ENCODE measurements around the gene ALPG.
"Not testable (repeated sequence)": the region's sequence is repeated elsewhere in the genome, so short reads cannot be mapped to it uniquely, and the experiment has no call there.

Gene ALPG

DNA sequence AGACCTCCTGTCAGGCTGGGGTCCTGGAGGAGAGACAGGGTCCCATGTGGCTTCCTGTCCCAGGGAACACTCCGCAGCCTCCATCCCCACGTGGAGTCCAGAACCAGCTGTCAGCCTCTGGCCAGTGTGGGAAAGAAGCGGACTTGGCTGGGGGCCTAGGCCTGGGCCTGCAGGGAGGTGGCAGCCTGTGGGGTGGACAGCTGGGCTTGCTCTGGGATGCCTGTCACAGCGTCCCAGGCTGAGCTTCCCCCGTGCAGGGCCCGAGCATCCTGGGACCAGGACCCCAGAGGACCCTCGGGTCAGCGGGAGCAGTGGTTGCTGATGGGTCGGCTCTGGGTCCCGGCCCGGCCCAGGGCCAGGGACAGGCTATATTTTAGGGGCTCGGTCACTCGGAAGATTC lies 35.8 kb downstream of the ALPG start:
- DNase-seq: not testable (repeated sequence)

DNA sequence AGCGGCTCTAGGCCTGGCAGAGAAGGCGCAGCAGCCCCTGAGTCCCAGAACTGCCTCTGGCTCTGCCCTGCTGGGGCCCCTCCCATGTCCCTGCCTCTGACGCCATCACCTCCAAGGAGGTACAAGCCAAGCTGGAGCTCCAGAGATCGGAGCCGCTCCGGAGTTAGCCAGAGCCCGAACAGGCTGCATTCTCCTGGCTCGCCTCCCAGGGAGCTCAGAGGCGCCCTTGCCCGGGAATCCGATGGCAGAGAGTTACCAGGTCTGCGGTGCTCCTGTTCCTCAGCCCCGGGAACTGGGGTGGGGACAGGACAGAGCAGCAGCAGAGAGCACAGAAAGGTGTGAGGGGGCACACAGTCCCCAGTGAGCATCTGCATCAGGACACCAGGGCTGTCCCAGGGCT lies 36.4 kb downstream of the ALPG start:
- not testable (repeated sequence) for DNase-seq

DNA sequence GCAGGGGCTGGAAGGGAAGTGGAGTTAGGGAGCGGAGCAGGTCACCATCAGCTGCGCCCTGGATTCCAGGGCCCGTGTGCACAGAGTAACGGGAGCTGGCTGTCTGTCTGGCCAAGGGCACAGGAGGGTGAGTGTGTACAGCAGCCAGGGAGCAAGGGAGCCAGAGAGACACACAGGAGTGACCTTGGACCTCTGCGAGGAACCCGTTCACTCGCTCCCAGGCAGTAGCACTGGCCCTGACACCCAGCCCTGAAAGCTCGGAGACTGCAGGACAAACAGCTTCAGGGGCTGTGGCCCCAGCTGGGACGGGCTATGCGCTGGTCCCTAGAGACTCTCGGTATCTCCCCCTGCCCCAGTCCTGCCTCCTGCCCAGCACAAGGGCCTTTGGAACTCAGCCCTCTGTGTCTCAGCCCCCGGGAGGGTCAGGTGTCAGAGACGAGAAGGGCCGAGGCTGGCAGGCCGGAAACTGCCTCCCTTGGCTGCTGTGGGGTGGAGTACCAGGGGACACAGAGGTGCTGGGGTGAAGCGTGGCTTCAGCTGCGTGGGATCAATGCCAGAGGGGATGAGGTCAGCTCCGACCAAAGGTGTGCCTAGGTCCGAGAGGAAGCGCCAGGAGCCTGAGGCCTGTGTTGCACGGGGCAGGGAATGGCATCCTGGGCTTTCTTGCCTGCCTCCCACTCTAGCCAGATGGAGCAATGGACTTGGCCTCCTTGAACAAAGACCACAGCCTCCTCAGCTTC lies 37.2 kb downstream of the ALPG start:
- DNase-seq: not testable (repeated sequence)

DNA sequence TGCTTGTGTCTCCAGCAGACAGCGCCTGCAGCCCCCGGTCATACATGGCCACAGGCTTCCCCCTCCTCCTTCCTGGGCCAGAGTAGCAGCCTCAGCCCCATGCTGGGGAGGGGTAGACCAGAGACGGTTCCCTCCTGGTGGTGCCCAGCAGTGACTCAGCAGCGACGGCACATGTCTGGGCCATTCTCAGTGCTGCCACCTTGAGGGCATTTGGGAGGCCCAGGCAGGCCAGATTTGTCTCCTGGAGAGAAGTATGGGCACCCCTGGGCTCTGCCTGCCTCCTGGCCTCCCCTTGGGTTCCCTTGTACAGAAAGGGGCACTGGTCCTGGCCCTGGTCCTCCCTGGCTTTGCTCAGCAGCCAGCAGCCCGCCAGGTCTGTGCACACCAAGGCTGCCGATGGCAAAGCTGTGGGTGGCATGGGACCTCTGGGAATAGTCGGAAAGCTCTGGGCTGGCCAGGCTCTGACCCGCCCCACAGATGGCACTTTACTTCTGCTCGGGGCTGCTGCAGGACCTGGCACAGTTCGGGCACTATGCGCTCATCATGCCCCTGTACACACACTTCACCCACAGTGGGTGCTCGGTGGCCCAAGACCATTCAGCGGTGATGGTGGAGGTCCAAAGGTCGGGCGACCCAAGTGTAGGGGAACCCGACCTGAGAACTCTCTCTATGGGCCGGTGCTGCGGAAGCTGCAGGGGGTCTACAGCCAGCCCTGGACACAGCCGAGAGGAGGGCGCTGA lies 37.9 kb downstream of the ALPG start:
- DNase-seq: peak; percentile 38

DNA sequence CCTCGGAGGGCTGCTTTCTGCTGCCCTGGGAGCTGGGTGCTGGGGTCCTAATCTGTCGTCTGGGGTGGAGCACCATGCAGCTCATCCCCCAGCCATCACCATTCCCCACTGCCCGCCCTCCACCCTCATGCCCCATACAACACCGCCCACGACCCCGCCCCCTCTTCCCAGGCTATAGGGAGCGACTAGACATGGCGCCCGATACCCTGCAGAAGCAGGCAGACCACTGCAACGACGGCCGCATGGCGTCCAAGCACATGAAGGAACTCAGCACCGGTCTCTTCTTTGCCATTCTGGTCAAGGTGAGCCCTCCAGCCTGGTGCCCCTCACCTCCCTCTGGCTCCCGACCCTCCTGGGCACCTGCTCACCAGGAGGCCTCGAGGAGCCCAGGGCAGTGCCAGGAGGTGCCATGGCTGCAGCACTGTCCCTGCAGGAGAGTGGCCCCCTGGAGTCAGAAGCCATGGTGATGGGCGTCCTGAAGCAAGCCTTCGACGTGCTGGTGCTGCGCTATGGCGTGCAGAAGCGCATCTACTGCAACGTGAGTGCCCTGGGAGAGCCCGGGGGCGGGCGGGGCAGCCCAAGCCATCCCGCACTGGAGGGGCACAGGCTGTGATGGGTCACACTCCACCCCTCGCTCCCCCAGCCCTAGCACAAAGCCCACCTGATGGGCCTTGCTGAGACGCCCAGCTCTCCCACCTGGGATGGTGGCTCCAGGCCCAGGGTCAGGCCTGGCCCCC lies 38.7 kb downstream of the ALPG start:
- not testable (repeated sequence) for DNase-seq

DNA sequence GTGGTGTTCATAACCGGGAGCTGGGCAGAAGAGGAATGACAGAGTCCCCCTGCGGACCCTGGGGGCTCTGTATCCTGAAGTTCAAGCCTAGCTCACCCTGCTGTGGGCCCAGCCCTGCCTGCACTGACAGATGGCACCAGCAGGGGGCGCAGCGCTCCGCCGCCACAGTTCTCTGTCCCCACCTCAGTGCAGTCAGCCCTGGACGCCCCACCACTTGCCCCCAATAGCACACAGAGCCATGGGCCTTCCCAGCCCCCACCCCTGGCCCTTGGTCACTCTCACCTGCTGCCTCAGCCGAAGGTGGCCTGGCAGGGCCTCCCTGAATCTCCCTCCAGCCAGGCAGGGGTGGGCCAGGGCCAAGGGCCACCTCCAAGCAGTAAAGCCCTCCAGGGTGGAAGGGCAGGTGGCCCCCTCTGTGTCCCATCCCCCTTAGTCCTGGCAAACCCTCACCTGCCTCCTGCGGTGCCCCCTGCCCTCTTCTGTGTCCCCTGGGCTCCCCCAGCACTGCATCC lies 39.7 kb downstream of the ALPG start:
- not testable (repeated sequence) for DNase-seq

DNA sequence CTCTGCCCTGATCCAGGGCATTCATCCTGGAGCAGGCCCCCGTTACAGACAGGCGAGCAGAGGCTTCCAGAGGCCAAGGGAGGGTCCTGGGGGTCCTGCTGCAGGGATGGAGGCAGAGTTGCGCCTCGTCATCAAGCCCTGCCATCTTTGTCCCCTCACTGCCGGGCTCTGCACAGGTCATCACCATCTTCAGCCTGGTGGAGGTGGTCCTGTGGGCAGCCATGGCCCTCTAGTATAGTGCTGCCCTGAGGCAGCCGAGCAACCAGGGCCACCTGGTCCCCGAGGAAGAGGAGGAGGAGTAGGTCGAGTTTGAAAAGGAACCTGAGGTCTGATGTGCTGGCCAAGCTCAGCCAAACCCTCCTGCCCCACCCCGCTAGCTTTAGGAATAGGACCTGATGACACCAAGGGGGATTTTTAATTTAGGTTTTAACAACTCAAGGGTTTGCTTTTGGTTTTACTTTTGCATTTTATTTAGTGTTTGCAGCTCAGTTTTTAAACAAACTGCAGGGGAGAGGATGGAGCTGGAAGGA lies 40.5 kb downstream of the ALPG start:
- DNase-seq: no peak

DNA sequence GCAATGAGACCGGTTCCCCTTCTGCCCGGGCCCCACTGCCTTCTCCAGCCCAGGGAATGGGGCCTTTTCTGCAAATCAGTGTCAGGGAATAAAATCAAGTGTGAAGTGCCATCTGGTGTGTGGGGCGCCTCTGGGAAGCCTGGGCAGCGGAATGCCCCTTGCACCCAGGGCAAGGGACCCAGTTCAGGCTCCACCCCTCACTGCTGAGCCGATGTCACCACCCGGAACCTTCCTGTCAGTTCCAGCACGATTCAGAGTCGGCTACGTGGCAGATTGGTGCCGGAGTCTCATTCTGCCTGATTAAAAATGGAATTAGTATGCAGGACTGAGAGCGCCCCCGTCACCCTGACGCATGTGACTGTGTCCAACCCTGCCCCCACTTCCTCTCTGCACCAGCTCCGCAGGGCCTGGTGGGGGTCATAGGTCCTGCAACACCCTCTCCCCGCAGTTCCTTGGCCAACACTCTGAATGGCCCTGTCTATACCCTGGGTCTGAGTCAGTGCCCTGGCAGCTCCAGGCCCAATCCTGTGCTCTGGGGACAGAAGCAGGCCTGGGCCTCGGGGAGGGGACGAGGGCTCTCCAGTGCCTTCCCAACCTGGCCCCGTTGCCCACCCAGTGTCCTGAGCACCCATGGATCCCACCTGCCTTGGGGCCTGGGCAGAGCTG lies 41.1 kb downstream of the ALPG start:
- no peak for DNase-seq

DNA sequence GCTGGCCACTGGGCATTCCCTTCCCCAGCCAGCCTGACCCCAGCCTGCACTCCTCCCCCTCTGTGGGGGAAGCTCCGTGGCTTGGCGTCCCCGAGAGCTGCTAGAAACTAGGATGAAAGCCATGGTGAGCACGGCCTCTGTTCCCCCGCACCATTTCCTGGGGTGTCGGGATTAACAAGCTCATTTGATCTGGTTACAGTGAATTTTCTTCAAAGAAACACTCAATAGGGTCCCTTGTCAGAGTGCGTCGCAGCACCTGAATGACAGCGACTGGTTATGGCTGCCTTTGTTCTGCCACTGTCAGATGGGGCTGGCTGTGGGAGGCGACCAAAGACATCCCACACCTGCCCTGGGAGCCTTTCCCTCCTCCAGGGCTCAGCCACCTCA lies 41.7 kb downstream of the ALPG start:
- DNase-seq: no peak

DNA sequence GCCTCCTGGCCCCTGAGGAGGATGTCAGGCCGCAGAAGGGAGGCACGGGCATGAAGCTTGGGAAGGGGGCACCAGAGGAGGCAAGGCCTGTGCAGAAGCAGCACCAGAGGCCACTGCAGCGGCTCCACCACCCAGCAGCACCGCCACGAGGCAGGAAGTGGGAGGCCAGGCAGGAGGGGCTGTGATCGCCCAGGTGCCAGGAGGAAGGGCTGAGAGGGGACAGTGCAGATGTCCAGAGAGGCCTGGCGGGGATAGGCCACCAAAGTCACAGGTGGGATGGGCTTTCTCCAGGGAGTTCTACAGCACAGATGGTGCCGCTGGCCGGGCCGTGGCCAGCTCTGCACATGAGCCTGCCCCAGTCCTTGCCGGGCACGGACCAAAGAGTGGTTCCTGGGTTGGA lies 43.3 kb downstream of the ALPG start:
- DNase-seq: no peak

DNA sequence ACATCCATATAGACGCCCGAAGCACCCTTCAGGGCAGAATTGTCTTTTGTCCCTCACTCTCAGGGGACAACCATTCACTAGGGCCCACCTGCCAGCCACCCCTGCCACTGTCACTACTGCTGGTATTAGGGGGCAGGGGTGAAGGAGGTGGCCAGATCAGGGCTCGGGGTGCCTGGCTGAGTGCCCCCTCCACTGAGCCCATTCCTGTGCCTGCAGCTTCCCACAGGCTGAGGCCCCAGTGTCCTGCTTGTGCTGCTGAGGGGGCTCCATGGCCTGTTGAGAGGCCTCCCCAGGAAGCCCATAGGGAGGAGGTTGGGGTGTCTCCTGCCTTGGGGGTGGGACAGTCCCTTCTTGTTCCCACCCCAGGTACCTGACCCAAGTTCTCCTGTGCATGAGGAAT lies 45.0 kb downstream of the ALPG start:
- DNase-seq: not testable (repeated sequence)

DNA sequence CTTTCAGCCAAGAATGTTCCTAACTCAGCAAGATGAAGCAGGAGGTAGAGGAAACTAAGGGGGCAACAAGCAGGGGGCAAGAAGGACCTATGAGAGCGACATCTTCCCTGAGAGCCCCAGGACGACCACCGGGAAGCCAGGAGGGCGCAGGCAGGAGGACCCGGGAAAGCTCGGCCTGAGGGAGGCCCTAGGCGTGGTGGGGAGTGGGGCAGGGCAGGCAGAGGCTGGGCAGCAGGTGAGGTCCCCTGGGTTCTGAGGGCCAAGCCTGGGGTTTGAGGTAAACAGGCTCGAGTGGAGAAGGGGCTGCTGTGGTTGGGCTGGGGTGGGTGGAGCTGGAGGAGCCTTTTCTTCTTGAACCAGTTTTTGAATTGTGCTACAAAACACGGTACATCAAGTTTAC lies 48.0 kb downstream of the ALPG start:
- no peak for DNase-seq

DNA sequence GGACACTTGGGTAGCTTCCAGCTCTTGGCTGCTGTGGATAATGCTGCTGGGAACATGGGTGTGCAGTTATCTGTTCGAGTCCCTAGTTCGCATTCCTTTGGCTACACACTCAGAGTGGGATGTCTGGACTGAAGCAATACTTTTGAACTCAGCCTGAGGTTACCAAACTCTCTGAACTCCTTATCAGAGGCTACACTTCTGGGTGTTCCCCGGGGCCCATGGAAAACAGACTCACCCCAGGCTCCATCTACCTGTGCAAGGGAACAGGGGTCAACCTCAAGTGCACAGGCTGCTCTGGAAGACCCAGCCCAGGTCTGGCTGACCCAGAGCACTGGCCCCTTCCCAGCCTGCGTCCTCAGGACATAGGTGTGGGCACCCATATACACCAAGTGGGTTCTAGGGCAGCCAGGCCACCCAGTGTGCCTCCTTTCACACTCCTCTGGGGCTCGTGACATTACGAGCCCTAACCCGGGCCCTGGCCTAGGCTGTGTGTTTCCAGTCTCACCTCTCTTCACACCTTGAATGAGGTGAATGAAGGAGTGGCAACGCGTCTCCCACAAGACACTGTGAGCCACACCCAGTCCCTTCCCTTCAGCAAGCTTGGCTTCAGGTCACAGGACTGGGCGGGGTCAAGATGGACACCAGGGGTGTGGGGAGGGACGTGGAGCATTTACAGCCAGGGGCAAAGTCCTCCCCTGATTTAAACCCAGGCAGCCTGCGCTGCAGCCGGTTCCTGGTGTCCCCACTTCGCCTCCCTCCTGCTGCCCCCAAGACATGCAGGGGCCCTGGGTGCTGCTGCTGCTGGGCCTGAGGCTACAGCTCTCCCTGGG lies 49.0 kb downstream of the ALPG start, which contains the start of gene ALPI:
Gene ALPI (plus strand): TSS at position 728 of the 830 bp plus-strand sequence. CDS start 47 bp downstream, at position 775.
- no peak for DNase-seq

DNA sequence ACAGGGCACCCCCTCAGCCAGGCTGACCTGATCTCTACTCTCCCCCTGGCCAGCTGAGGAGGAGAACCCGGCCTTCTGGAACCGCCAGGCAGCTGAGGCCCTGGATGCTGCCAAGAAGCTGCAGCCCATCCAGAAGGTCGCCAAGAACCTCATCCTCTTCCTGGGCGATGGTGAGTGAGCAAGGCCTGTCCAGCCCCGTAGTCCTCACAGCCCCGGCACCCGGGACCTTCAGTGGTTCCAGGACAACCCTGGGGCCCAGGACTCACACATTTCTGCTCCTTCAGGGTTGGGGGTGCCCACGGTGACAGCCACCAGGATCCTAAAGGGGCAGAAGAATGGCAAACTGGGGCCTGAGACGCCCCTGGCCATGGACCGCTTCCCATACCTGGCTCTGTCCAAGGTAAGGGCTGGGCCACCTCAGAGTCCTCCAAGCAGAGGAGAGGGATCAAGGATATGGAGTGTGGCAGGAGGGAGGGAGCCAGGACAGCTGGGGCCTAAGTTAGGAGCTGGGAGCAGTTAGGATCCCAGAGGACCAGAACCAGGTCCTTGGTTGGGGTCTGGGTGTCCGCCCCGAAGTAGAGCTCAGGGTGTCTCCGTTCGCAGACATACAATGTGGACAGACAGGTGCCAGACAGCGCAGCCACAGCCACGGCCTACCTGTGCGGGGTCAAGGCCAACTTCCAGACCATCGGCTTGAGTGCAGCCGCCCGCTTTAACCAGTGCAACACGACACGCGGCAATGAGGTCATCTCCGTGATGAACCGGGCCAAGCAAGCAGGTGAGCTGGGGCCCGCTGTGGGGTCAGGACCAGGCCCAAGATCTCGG lies 49.9 kb downstream of the ALPG start:
- DNase-seq: no peak

DNA sequence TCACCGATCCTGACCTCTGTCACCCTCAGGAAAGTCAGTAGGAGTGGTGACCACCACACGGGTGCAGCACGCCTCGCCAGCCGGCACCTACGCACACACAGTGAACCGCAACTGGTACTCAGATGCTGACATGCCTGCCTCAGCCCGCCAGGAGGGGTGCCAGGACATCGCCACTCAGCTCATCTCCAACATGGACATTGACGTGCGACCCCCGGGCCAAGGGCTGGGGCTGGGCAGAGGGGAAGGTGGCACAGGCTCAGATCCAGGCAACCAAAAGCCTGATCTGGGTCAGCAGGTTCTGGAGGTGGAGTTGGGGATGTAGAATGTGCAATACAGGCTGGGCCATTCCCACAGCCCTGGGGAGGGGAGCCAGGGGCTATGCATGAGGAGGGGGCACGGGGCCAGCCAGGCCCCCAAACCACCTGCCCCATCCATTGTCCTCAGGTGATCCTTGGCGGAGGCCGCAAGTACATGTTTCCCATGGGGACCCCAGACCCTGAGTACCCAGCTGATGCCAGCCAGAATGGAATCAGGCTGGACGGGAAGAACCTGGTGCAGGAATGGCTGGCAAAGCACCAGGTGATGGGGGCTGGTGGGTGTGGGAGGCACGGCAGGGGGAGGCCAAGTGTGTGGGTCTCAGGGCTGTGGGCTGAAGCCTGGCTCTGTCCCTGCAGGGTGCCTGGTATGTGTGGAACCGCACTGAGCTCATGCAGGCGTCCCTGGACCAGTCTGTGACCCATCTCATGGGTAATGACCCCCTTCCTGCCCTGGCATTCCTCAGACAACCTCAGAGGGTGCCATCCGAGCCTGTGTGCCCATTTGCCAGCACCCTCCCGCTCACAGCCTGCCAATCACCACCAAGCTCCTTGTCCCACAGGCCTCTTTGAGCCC lies 50.7 kb downstream of the ALPG start:
- DNase-seq: no peak

DNA sequence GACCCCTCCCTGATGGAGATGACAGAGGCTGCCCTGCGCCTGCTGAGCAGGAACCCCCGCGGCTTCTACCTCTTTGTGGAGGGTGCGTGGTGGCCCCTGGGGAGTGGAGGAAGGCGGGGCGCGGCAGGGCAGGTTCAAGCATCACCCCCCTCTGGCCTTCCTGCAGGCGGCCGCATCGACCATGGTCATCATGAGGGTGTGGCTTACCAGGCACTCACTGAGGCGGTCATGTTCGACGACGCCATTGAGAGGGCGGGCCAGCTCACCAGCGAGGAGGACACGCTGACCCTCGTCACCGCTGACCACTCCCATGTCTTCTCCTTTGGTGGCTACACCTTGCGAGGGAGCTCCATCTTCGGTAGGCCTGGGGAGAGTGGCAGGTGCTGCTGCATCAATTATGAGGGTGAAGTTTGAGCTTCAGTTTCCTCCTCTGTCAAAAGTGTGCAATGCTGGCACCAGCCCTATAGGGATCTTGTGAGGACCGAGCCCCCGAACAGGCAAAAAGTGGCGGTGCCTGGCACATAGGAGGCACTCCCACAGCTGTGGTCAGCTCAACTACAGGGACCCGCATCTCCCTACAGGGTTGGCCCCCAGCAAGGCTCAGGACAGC lies 51.5 kb downstream of the ALPG start:
- DNase-seq: no peak

DNA sequence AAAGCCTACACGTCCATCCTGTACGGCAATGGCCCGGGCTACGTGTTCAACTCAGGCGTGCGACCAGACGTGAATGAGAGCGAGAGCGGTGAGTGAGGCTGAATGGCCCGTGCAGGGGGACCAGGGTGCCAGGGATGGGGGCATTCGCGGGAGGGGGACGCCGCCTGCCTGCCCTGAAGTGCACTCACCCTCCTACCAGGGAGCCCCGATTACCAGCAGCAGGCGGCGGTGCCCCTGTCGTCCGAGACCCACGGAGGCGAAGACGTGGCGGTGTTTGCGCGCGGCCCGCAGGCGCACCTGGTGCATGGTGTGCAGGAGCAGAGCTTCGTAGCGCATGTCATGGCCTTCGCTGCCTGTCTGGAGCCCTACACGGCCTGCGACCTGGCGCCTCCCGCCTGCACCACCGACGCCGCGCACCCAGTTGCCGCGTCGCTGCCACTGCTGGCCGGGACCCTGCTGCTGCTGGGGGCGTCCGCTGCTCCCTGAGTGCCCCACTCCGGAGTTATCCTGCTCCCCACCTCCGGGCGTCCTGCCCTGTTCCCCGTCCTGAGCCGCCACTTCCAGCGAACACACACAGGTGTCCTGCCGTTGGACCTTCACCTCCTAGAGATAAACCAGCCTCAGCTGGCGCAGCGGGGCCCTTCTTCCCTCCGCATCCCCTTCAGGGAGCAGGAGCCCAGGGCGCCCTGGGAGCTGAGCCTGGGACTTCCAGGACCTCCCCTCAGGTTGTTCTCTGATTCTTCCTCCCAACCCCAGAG lies 52.2 kb downstream of the ALPG start:
- no peak for DNase-seq

DNA sequence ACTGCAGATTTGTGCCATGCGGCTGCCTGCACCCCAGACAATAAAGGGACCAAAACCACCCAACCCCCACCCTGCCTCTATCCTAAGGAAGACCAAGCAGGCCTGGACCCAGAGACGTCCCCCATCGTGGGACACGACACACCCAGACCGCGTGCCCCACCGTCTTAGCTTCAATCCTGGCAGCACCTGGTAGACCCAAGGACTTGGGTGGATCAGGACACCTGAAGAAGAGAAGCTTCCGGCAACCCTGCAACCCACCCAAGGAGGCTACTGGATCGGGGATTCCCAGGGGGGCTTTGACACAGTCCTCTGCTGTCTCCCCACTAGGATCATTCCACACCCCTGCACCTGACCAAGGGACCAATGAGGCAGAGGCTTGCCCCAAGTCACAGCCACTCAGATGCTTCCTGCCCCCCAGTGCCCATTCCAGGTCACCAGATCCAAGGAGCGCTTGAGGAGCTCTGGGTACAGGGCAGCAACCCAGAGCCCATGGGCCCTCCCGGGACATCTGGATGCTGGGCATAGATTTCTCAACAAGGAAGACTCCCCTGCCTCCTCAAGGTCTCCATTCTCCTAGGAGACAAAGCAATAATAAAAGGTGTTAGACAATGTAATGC lies 52.9 kb downstream of the ALPG start:
- no peak for DNase-seq

Data from activated effector memory CD4-positive, alpha-beta T cell treated with Interleukin-2 at 50 U/mL for 16 hours (primary cell).